HepG2 (cell line): Measurements from ENCODE around the gene DRC7. TPM values are rescaled to one million over a fixed set of nuclear protein-coding genes. Genes with fewer than 3 reads are reported as not detected.

Experiments used
- BATF2 ChIP-seq: sonication (generic); formaldehyde crosslinking; IDR thresholded peaks from 2 replicates; pipeline ENCODE4 v1.8.0; 2022; ENCODE audit warnings: mild to moderate bottlenecking, missing genetic modification reagents, moderate library complexity
- CBFB ChIP-seq: sonication (generic); formaldehyde crosslinking; IDR thresholded peaks from 2 replicates; pipeline ENCODE4 v1.4.0; 2020; ENCODE audit warnings: missing genetic modification reagents
- CBX1 ChIP-seq: IDR thresholded peaks from one replicate; pipeline ENCODE4 v1.6.1; 2016; ENCODE audit warnings: antibody characterized with exemption, low read depth
- CBX2 ChIP-seq, 2 experiments: fragments of 200-600 bp in 1 of 2; sonication (generic); formaldehyde crosslinking in 1 of 2; IDR thresholded peaks; 2 replicates each; pipeline versions ENCODE4 v1.7.0 to v1.8.1; 2018 to 2022; ENCODE audit warnings: low read depth in 2 of 2, low read length in 1 of 2, mild to moderate bottlenecking in 1 of 2, missing genetic modification reagents in 1 of 2
- FOXJ3 ChIP-seq: sonication (generic); formaldehyde crosslinking; IDR thresholded peaks from 2 replicates; pipeline ENCODE4 v1.4.0; 2020; ENCODE audit warnings: missing genetic modification reagents, mild to moderate bottlenecking, borderline replicate concordance
- GPBP1L1 ChIP-seq: sonication (generic); formaldehyde crosslinking; IDR thresholded peaks from 2 replicates; pipeline ENCODE4 v1.5.0; 2020; ENCODE audit warnings: mild to moderate bottlenecking, missing genetic modification reagents
- JUND ChIP-seq: sonication (generic); formaldehyde crosslinking; IDR thresholded peaks from 2 replicates; pipeline ENCODE4 v1.8.0; 2022; ENCODE audit warnings: mild to moderate bottlenecking, missing genetic modification reagents
- MEIS1 ChIP-seq: sonication (generic); formaldehyde crosslinking; IDR thresholded peaks from 2 replicates; pipeline ENCODE4 v1.9.0; 2021; ENCODE audit warnings: mild to moderate bottlenecking, missing genetic modification reagents, moderate library complexity, borderline replicate concordance
- PPARG ChIP-seq: conservative IDR thresholded peaks from 2 replicates; pipeline ENCODE4 v1.6.1; 2016; ENCODE audit warnings: missing biosample characterization, missing genetic modification reagents
- RFX5 ChIP-seq: IDR thresholded peaks from 2 replicates; pipeline ENCODE4 v1.6.1; 2011; ENCODE audit warnings: low read depth, low read length, improper control_type of control experiment
- ZNF468 ChIP-seq: sonication (generic); formaldehyde crosslinking; IDR thresholded peaks from 2 replicates; pipeline ENCODE4 v1.8.0; 2022; ENCODE audit warnings: mild to moderate bottlenecking, moderate library complexity, missing genetic modification reagents
- ZNF652 ChIP-seq: IDR thresholded peaks from 2 replicates; pipeline ENCODE4 v1.6.1; 2016; ENCODE audit warnings: low read depth, borderline replicate concordance
- ZNF776 ChIP-seq: sonication (generic); formaldehyde crosslinking; IDR thresholded peaks from 2 replicates; pipeline ENCODE4 v1.4.0; 2020; ENCODE audit warnings: mild to moderate bottlenecking, missing genetic modification reagents
- polyA plus RNA-seq, 8 experiments: library from polyadenylated mRNA; depleted of rRNA in 3 of 8; stranded (reverse) in 7 of 8; unstranded in 1 of 8; fragments of >200 nt; fragmentation: Illumina TruSeq in 4 of 8; extraction: Trizol in 4 of 8; gene quantifications; 2 replicates each; pipeline versions ENCODE4 v1.2.1 to v1.2.3, GENCODE V29; 2011 to 2016; ENCODE audit warnings: low read depth in 4 of 8, missing spikeins in 1 of 8, mixed read lengths in 1 of 8; ENCODE audit not compliant: insufficient read depth in 1 of 8
- total RNA-seq, 5 experiments: library from RNA; depleted of rRNA; stranded (reverse); fragments of >200 nt; fragmentation: Illumina TruSeq; extraction: Trizol; gene quantifications; 2 replicates each; pipeline ENCODE4 v1.2.3, GENCODE V29; 2016; ENCODE audit warnings: low read depth in 1 of 5
- TF ChIP-seq, protein P1 (sequence below): sonication (generic); formaldehyde crosslinking; IDR thresholded peaks from 2 replicates; pipeline ENCODE4 v1.4.0; 2020; ENCODE audit warnings: missing genetic modification reagents
- TF ChIP-seq, protein P2 (sequence below): sonication (generic); formaldehyde crosslinking; IDR thresholded peaks from 2 replicates; pipeline ENCODE4 v1.4.0; 2020; ENCODE audit warnings: missing genetic modification reagents
- TF ChIP-seq, protein P3 (sequence below): sonication (generic); formaldehyde crosslinking; conservative IDR thresholded peaks from 2 replicates; pipeline ENCODE4 v1.8.0; 2022; ENCODE audit warnings: mild to moderate bottlenecking, moderate library complexity, missing genetic modification reagents

Gene DRC7
- total and polyA plus RNA-seq, 2 of the 13 experiments (the other 11 are each of a cell fraction or from before 2014, with no cell fraction given) = 2.7 to 3.4 TPM

GRCh38 chr16:57736419-57737351, 42.1 kb downstream of the DRC7 start (continued):
- TF ChIP-seq, protein P1, sequence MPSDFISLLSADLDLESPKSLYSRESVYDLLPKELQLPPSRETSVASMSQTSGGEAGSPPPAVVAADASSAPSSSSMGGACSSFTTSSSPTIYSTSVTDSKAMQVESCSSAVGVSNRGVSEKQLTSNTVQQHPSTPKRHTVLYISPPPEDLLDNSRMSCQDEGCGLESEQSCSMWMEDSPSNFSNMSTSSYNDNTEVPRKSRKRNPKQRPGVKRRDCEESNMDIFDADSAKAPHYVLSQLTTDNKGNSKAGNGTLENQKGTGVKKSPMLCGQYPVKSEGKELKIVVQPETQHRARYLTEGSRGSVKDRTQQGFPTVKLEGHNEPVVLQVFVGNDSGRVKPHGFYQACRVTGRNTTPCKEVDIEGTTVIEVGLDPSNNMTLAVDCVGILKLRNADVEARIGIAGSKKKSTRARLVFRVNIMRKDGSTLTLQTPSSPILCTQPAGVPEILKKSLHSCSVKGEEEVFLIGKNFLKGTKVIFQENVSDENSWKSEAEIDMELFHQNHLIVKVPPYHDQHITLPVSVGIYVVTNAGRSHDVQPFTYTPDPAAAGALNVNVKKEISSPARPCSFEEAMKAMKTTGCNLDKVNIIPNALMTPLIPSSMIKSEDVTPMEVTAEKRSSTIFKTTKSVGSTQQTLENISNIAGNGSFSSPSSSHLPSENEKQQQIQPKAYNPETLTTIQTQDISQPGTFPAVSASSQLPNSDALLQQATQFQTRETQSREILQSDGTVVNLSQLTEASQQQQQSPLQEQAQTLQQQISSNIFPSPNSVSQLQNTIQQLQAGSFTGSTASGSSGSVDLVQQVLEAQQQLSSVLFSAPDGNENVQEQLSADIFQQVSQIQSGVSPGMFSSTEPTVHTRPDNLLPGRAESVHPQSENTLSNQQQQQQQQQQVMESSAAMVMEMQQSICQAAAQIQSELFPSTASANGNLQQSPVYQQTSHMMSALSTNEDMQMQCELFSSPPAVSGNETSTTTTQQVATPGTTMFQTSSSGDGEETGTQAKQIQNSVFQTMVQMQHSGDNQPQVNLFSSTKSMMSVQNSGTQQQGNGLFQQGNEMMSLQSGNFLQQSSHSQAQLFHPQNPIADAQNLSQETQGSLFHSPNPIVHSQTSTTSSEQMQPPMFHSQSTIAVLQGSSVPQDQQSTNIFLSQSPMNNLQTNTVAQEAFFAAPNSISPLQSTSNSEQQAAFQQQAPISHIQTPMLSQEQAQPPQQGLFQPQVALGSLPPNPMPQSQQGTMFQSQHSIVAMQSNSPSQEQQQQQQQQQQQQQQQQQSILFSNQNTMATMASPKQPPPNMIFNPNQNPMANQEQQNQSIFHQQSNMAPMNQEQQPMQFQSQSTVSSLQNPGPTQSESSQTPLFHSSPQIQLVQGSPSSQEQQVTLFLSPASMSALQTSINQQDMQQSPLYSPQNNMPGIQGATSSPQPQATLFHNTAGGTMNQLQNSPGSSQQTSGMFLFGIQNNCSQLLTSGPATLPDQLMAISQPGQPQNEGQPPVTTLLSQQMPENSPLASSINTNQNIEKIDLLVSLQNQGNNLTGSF (CRISPR knock-in tag) = no peak
- no peak for TF ChIP-seq ZNF652 (CRISPR knock-in tag)
- TF ChIP-seq CBFB (CRISPR knock-in tag) = 0 out of 2 replicates have a peak, but pooled peaks have one; percentile 7
- peak; percentile 40 for TF ChIP-seq CBX1
- TF ChIP-seq GPBP1L1 (CRISPR knock-in tag) = no peak
- no peak for TF ChIP-seq ZNF468
- TF ChIP-seq RFX5 = peak; percentile 38; the same call in 1 of the 2 replicates
- TF ChIP-seq, protein P2, sequence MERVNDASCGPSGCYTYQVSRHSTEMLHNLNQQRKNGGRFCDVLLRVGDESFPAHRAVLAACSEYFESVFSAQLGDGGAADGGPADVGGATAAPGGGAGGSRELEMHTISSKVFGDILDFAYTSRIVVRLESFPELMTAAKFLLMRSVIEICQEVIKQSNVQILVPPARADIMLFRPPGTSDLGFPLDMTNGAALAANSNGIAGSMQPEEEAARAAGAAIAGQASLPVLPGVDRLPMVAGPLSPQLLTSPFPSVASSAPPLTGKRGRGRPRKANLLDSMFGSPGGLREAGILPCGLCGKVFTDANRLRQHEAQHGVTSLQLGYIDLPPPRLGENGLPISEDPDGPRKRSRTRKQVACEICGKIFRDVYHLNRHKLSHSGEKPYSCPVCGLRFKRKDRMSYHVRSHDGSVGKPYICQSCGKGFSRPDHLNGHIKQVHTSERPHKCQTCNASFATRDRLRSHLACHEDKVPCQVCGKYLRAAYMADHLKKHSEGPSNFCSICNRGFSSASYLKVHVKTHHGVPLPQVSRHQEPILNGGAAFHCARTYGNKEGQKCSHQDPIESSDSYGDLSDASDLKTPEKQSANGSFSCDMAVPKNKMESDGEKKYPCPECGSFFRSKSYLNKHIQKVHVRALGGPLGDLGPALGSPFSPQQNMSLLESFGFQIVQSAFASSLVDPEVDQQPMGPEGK = peak; percentile 61
- TF ChIP-seq ZNF776 = 0 out of 2 replicates have a peak, but pooled peaks have one; percentile 77
- TF ChIP-seq FOXJ3 (CRISPR knock-in tag) = 0 out of 2 replicates have a peak, but pooled peaks have one; percentile 49
- no peak for TF ChIP-seq BATF2 (CRISPR knock-in tag)
- no peak for TF ChIP-seq PPARG (CRISPR knock-in tag)
- TF ChIP-seq JUND = peak; percentile 86
- no peak for TF ChIP-seq CBX2 (IDR thresholded peaks at IDR 0.05; ENCODE audit: low read depth, low read length)
- TF ChIP-seq CBX2 (CRISPR knock-in tag; IDR thresholded peaks at IDR 0.05; ENCODE audit: low read depth) = no peak
- TF ChIP-seq, protein P3, sequence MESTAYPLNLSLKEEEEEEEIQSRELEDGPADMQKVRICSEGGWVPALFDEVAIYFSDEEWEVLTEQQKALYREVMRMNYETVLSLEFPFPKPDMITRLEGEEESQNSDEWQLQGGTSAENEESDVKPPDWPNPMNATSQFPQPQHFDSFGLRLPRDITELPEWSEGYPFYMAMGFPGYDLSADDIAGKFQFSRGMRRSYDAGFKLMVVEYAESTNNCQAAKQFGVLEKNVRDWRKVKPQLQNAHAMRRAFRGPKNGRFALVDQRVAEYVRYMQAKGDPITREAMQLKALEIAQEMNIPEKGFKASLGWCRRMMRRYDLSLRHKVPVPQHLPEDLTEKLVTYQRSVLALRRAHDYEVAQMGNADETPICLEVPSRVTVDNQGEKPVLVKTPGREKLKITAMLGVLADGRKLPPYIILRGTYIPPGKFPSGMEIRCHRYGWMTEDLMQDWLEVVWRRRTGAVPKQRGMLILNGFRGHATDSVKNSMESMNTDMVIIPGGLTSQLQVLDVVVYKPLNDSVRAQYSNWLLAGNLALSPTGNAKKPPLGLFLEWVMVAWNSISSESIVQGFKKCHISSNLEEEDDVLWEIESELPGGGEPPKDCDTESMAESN (CRISPR knock-in tag) = 0 out of 2 replicates have a peak, but pooled peaks have one; percentile 60
- TF ChIP-seq MEIS1 (CRISPR knock-in tag) = no peak
